ENCODE data around the gene EPHA5. TPM values are rescaled to one million over a fixed set of nuclear protein-coding genes. Genes with fewer than 3 reads are reported as not detected.

Gene EPHA5
- total RNA-seq, 4 donors from 2014 or later = 2.9 to 5.0 (median 4.4) TPM

GRCh38 chr4:65344278-65344825, 325.9 kb downstream of the EPHA5 start:
- Histone ChIP-seq H3K27ac (no peak overlapping the region), H3K27me3 (no peaks in the 10 kb centered on the region), H3K9me3 (no peaks in the 10 kb centered on the region), H3K4me1 (no peaks in the 10 kb centered on the region), H3K36me3 (no peaks in the 10 kb centered on the region), H3K4me3 (no peak overlapping the region)
- no peak for DNase-seq (ENCODE audit: low spot score in 2 of 2)
- 41 to 47% methylated on average over 4 of the region's 4 CpGs for WGBS, 2 donors
- TF ChIP-seq CTCF (IDR thresholded peaks at IDR 0.05) (no peak), EP300 (IDR thresholded peaks at IDR 0.05) (no peak)

- H3K4me3 ChIP-seq = no peak overlapping the region
- no peaks in the 10 kb centered on the region for H3K9me3 ChIP-seq
- 94 to 97% methylated on average over 1 of the region's 1 CpG for WGBS, 2 donors
- no peaks in the 10 kb centered on the region for H3K36me3 ChIP-seq
- no peak overlapping the region for H3K27ac ChIP-seq
- no peaks in the 10 kb centered on the region for H3K4me1 ChIP-seq
- TF ChIP-seq EP300 (IDR thresholded peaks at IDR 0.05) (no peak), CTCF (IDR thresholded peaks at IDR 0.05) (no peak), POLR2A (IDR thresholded peaks at IDR 0.05) (no peak)
- DNase-seq (ENCODE audit: low spot score in 2 of 2) = no peak
- H3K27me3 ChIP-seq = no peaks in the 10 kb centered on the region
These were observed 326.9 kb downstream of the EPHA5 start for GRCh38 chr4:65343342-65343741.

GRCh38 chr4:65341557-65341956, 328.7 kb downstream of the EPHA5 start:
- no peak overlapping the region for H3K4me3 ChIP-seq
- no peaks in the 10 kb centered on the region for H3K36me3 ChIP-seq
- no peak for DNase-seq (ENCODE audit: low spot score in 2 of 2)

GRCh38 chr4:65340382-65341109, 329.7 kb downstream of the EPHA5 start:
- Histone ChIP-seq H3K9me3 (no peaks in the 10 kb centered on the region), H3K4me1 (no peaks in the 10 kb centered on the region), H3K27ac (no peak overlapping the region), H3K4me3 (no peak overlapping the region), H3K27me3 (no peaks in the 10 kb centered on the region), H3K36me3 (no peaks in the 10 kb centered on the region)
- no peak for TF ChIP-seq EP300 (IDR thresholded peaks at IDR 0.05)
- TF ChIP-seq POLR2A (IDR thresholded peaks at IDR 0.05) = no peak
- TF ChIP-seq CTCF (IDR thresholded peaks at IDR 0.05) = no peak
- 67 to 85% methylated on average over 4 of the region's 4 CpGs for WGBS, 2 donors
- no peak for DNase-seq (ENCODE audit: low spot score in 2 of 2)

More at GRCh38 chr4:65341557-65341956, 328.7 kb downstream of the EPHA5 start:
- H3K27ac ChIP-seq = no peak overlapping the region
- H3K27me3 ChIP-seq = no peaks in the 10 kb centered on the region
- H3K4me1 ChIP-seq = no peaks in the 10 kb centered on the region
- TF ChIP-seq POLR2A (IDR thresholded peaks at IDR 0.05) (no peak), EP300 (IDR thresholded peaks at IDR 0.05) (no peak)
- no peaks in the 10 kb centered on the region for H3K9me3 ChIP-seq

- Histone ChIP-seq H3K4me3 (no peak overlapping the region), H3K9me3 (no peaks in the 10 kb centered on the region), H3K36me3 (no peaks in the 10 kb centered on the region), H3K4me1 (no peaks in the 10 kb centered on the region), H3K27me3 (no peaks in the 10 kb centered on the region), H3K27ac (no peak overlapping the region)
- no peak for TF ChIP-seq EP300 (IDR thresholded peaks at IDR 0.05)
- 85 to 88% methylated on average over 1 of the region's 1 CpG for WGBS, 2 donors
- no peak for DNase-seq (ENCODE audit: low spot score in 2 of 2)
These were observed 332.9 kb downstream of the EPHA5 start for GRCh38 chr4:65337371-65337770.

- H3K27ac ChIP-seq = no peak overlapping the region
These were observed 333.8 kb downstream of the EPHA5 start for GRCh38 chr4:65336465-65336864.

More at GRCh38 chr4:65336465-65336864, 333.8 kb downstream of the EPHA5 start:
- 73 to 78% methylated on average over 1 of the region's 1 CpG for WGBS, 2 donors
- TF ChIP-seq EP300 (IDR thresholded peaks at IDR 0.05) (no peak), POLR2A (IDR thresholded peaks at IDR 0.05) (no peak), CTCF (IDR thresholded peaks at IDR 0.05) (no peak)
- H3K4me3 ChIP-seq = no peak overlapping the region
- H3K36me3 ChIP-seq = no peaks in the 10 kb centered on the region
- H3K9me3 ChIP-seq = no peaks in the 10 kb centered on the region
- DNase-seq (ENCODE audit: low spot score in 2 of 2) = no peak
- no peaks in the 10 kb centered on the region for H3K27me3 ChIP-seq
- no peaks in the 10 kb centered on the region for H3K4me1 ChIP-seq

All from tibial nerve (tissue), 4 donors.